Lung (tissue), 16 donors: ENCODE data around the gene SNX10. TPM values are rescaled to one million over a fixed set of nuclear protein-coding genes. Genes with fewer than 3 reads are reported as not detected.
"Not testable (repeated sequence)": the region's sequence is repeated elsewhere in the genome, so short reads cannot be mapped to it uniquely, and the experiment has no call there.

Experiments
- ATAC-seq: fragments of 200-7000 bp; cut with Tn5 transposase; one replicate; pipeline ENCODE4 v1.9.1; 2020; ENCODE audit warnings: moderate number of reproducible peaks; ENCODE audit not compliant: insufficient read depth, low FRiP score
- DNase-seq, 3 donors: peaks; one replicate each; pipeline ENCODE4 v3.0.0-alpha.2; 2013 to 2017
- H3K27ac ChIP-seq, 2 donors: one replicate each; pipeline ENCODE4 v1.5.1; 2013; ENCODE audit warnings: mild to moderate bottlenecking in 2 of 2, moderate library complexity in 2 of 2, control low read depth in 1 of 2, inconsistent platforms in 1 of 2, low read depth in 1 of 2, low read length in 1 of 2
- H3K27me3 ChIP-seq, 3 donors: one replicate each; pipeline ENCODE4 v1.5.1; 2013; ENCODE audit warnings: low read length in 2 of 3; ENCODE audit not compliant: control insufficient read depth in 3 of 3, insufficient read depth in 3 of 3
- H3K36me3 ChIP-seq, 4 donors: one replicate each; pipeline ENCODE4 v1.5.1; 2013; ENCODE audit warnings: low read length in 4 of 4, mild to moderate bottlenecking in 1 of 4, moderate library complexity in 1 of 4; ENCODE audit not compliant: control insufficient read depth in 4 of 4, insufficient read depth in 4 of 4
- H3K4me1 ChIP-seq, 5 donors: one replicate each; pipeline ENCODE4 v1.5.1; 2013; ENCODE audit warnings: low read length in 5 of 5, mild to moderate bottlenecking in 2 of 5, moderate library complexity in 1 of 5; ENCODE audit not compliant: control insufficient read depth in 5 of 5, insufficient read depth in 5 of 5
- H3K4me3 ChIP-seq: one replicate; pipeline ENCODE4 v1.5.1; 2013; ENCODE audit warnings: mild to moderate bottlenecking, control low read depth, moderate library complexity
- H3K9ac ChIP-seq, 2 donors: one replicate each; pipeline ENCODE4 v1.5.1; 2013; ENCODE audit warnings: low read length in 2 of 2, control low read depth in 1 of 2; ENCODE audit not compliant: insufficient read depth in 1 of 2
- H3K9me3 ChIP-seq, 4 donors: one replicate each; pipeline ENCODE4 v1.5.1; 2013; ENCODE audit warnings: low read length in 3 of 4, mild to moderate bottlenecking in 1 of 4, moderate library complexity in 1 of 4; ENCODE audit not compliant: control insufficient read depth in 4 of 4, insufficient read depth in 3 of 4
- CTCF ChIP-seq: IDR thresholded peaks from 2 replicates; pipeline ENCODE4 v1.5.1; 2012; ENCODE audit warnings: mild to moderate bottlenecking; ENCODE audit errors: control extremely low read depth, extremely low read depth
- WGBS, 2 donors: extraction: QIAGEN DNeasy Blood & Tissue Kit; methylation state at CpG; one replicate each; pipeline ENCODE4 v1.1.7; 2013; 5-methylcytosine and 5-hydroxymethylcytosine counted together
- long read RNA-seq, 5 donors: transcript quantifications; one replicate each; lab custom pipeline, GENCODE V29; 2026
- polyA plus RNA-seq, 2 donors: library from polyadenylated mRNA; stranded (reverse); fragments of 200-250 nt; gene quantifications; one replicate each; pipeline ENCODE4 v1.2.1, GENCODE V29; 2013
- total RNA-seq, 2 donors: library from RNA; depleted of rRNA in 1 of 2; stranded (reverse); fragments of >200 nt in 1 of 2; gene quantifications; one replicate each; pipeline ENCODE4 v1.2.1, GENCODE V29; 2014 to 2021
- donor health status: control.
- donor health status: control.
- donor health status: Bipolar disorder and iron deficiency.
- donor health status: healthy.
- donor health status: DM: yes; HTN: yes; CAD: no.

Gene SNX10
- total RNA-seq (10 to 100 TPM; 12.2 to 48.5 TPM), polyA plus RNA-seq (10 to 100 TPM; 24.9 to 54.7 TPM)
- long read RNA-seq, donor 1, partial matches to known transcripts = 0 of 4 reads
- long read RNA-seq, donor 1, other reads (novel, unspliced or antisense) = 0 of 4 reads
- long read RNA-seq, donor 2, partial matches to known transcripts = 0 of 2 reads
- long read RNA-seq, donor 2, other reads (novel, unspliced or antisense) = 0 of 2 reads
- long read RNA-seq, donor 3, partial matches to known transcripts = 0 of 1 reads
- long read RNA-seq, donor 3, other reads (novel, unspliced or antisense) = 0 of 1 reads
- long read RNA-seq, donor 4 = 0 reads
- long read RNA-seq, donor 5, partial matches to known transcripts = 0 of 1 reads
- long read RNA-seq, donor 5, other reads (novel, unspliced or antisense) = 0 of 1 reads

GRCh38 chr7:26291699-26292538 lies at the start of gene SNX10:
Gene SNX10, plus strand, starts transcription at chr7:26291862. Its CDS starts 54,581 bp downstream, at chr7:26346443.
- no peaks in the 10 kb centered on the region for H3K36me3 ChIP-seq
- H3K4me3 ChIP-seq = peak within 1 kb of the TSS; percentile 21
- peak; percentile 29 for TF ChIP-seq CTCF
- no peaks in the 10 kb centered on the region for H3K27me3 ChIP-seq
- peak within 1 kb of the TSS in 1 of 2 donors; percentile 30 for H3K9ac ChIP-seq
- ATAC-seq (peak; percentile 63), DNase-seq (peak; percentile 45 to 77 (median 63))
- H3K27ac ChIP-seq = peak within 1 kb of the TSS in 1 of 2 donors; percentile 59
- no peaks in the 10 kb centered on the region for H3K9me3 ChIP-seq
- H3K4me1 ChIP-seq = peaks cover 0 to 10% (median 0%) of the 10 kb centered on the region in 5 donors
- WGBS, 2 donors = 1 to 3% methylated on average over 47 to 74 of the region's 74 CpGs

GRCh38 chr7:26245150-26245549 lies 46.5 kb upstream of the SNX10 start:
- Histone ChIP-seq H3K27me3 (no peaks in the 10 kb centered on the region), H3K27ac (no peak overlapping the region), H3K4me3 (no peak overlapping the region), H3K9me3 (peaks cover 0 to 2% (median 0%) of the 10 kb centered on the region in 4 donors), H3K4me1 (no peaks in the 10 kb centered on the region), H3K36me3 (no peaks in the 10 kb centered on the region), H3K9ac (no peak overlapping the region)
- DNase-seq (no peak), ATAC-seq (no peak)
- TF ChIP-seq CTCF = no peak
- 96 to 98% methylated on average over 13 of the region's 13 CpGs for WGBS, 2 donors

- no peak for TF ChIP-seq CTCF
- no peak for DNase-seq
- H3K9ac ChIP-seq = no peak overlapping the region
- H3K36me3 ChIP-seq = no peaks in the 10 kb centered on the region
- no peak overlapping the region for H3K27ac ChIP-seq
- no peaks in the 10 kb centered on the region for H3K27me3 ChIP-seq
- H3K4me1 ChIP-seq = no peaks in the 10 kb centered on the region
- 77 to 82% methylated on average over 12 of the region's 12 CpGs for WGBS, 2 donors
- ATAC-seq = no peak
- H3K9me3 ChIP-seq = peaks cover 0 to 1% (median 0%) of the 10 kb centered on the region in 4 donors
- no peak overlapping the region for H3K4me3 ChIP-seq
Measured at GRCh38 chr7:26250239-26250638, 41.4 kb upstream of the SNX10 start.

GRCh38 chr7:26261866-26262265 lies 29.8 kb upstream of the SNX10 start:
- H3K9ac ChIP-seq, H3K27me3 ChIP-seq, DNase-seq, ATAC-seq, H3K4me3 ChIP-seq, H3K4me1 ChIP-seq, H3K36me3 ChIP-seq, H3K27ac ChIP-seq, H3K9me3 ChIP-seq: not testable (repeated sequence)
- WGBS, 2 donors = 96 to 97% methylated on average over 18 to 29 of the region's 29 CpGs
